Esophagus muscularis mucosa (tissue), 4 donors: ENCODE data around the gene CELSR1.

ENCODE experiments used
- EP300 ChIP-seq: sonication (generic); formaldehyde crosslinking; IDR thresholded peaks from one replicate; pipeline ENCODE4 v1.6.1; 2017; ENCODE audit warnings: antibody characterized with exemption
- POLR2A ChIP-seq: fragments of 450-650 bp; IDR thresholded peaks from one replicate; pipeline ENCODE4 v1.6.1; 2017; ENCODE audit warnings: antibody characterized with exemption, moderate library complexity, mild to moderate bottlenecking, low read depth
- TF ChIP-seq, protein P1 (sequence below), 3 experiments: fragments of 200-600 bp in 2 of 3; fragments of 450-650 bp in 1 of 3; sonication (generic) in 2 of 3; IDR thresholded peaks; one replicate each; pipeline ENCODE4 v1.5.1; 2017 to 2019; ENCODE audit warnings: antibody characterized with exemption in 3 of 3, mild to moderate bottlenecking in 2 of 3, moderate library complexity in 1 of 3

DNA sequence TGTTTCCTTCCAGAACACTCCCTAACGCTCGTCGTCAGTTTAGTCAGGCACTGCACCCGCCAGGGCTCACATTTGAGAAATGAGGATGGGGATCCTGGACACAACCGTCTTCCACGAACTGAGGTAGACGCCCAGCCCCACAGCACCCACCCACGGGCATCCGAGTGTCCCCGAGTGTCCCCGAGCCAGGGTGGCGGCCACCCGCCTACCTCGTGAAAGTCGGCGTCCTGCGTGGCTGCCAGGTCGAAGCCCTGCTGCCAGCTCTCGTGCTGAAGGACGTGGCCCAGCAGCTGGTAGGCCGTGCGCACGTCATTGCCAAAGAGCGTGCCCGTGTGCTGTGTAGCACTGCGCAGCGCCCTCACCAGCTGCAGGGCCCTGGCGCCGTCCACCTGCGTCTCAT lies 148.3 kb downstream of the CELSR1 start:
- TF ChIP-seq, protein P1, sequence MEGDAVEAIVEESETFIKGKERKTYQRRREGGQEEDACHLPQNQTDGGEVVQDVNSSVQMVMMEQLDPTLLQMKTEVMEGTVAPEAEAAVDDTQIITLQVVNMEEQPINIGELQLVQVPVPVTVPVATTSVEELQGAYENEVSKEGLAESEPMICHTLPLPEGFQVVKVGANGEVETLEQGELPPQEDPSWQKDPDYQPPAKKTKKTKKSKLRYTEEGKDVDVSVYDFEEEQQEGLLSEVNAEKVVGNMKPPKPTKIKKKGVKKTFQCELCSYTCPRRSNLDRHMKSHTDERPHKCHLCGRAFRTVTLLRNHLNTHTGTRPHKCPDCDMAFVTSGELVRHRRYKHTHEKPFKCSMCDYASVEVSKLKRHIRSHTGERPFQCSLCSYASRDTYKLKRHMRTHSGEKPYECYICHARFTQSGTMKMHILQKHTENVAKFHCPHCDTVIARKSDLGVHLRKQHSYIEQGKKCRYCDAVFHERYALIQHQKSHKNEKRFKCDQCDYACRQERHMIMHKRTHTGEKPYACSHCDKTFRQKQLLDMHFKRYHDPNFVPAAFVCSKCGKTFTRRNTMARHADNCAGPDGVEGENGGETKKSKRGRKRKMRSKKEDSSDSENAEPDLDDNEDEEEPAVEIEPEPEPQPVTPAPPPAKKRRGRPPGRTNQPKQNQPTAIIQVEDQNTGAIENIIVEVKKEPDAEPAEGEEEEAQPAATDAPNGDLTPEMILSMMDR (IDR thresholded peaks at IDR 0.05) = no peak
- TF ChIP-seq EP300 = no peak
- no peak for TF ChIP-seq POLR2A
